Mucosa of descending colon (tissue), 3 donors: ENCODE results near the gene SLC13A5. TPM values are rescaled to one million over a fixed set of nuclear protein-coding genes. Genes with fewer than 3 reads are reported as not detected.

Experiments
- ATAC-seq: fragments of 200-7000 bp; cut with Tn5 transposase; one replicate; pipeline ENCODE4 v1.9.1; 2020; ENCODE audit warnings: mild to moderate bottlenecking, moderate library complexity
- DNase-seq, 3 donors: peaks; one replicate each; pipeline ENCODE4 v3.0.0-alpha.2; 2020
- H3K36me3 ChIP-seq: fragments of 200-600 bp; one replicate; pipeline ENCODE4 v1.8.0; 2021; ENCODE audit warnings: low read depth, mild to moderate bottlenecking
- H3K4me1 ChIP-seq: fragments of 200-600 bp; one replicate; pipeline ENCODE4 v1.8.0; 2021; ENCODE audit warnings: low read depth, mild to moderate bottlenecking
- H3K4me3 ChIP-seq: fragments of 200-600 bp; one replicate; pipeline ENCODE4 v1.8.0; 2021; ENCODE audit warnings: mild to moderate bottlenecking
- H3K9me3 ChIP-seq: fragments of 200-600 bp; one replicate; pipeline ENCODE4 v1.8.0; 2021; ENCODE audit warnings: mild to moderate bottlenecking
- CTCF ChIP-seq: fragments of 200-600 bp; IDR thresholded peaks from one replicate; pipeline ENCODE4 v1.8.0; 2022; ENCODE audit warnings: antibody characterized with exemption, mild to moderate bottlenecking
- intact Hi-C, 2 donors: fragments of 100-400 bp; cut with DNase I in 1 of 2; cut with micrococcal nuclease in 1 of 2; formaldehyde crosslinking; loops; one replicate each; pipeline versions ENCODE4 v1.11.0 to v1.11.1; 2022; cut with DNase I, micrococcal nuclease
- total RNA-seq, 3 donors: library from RNA; stranded (reverse); fragmentation: NEBNext Ultra II Directional in 2 of 3; extraction: Animal tissue kit (Norgen Biotek cat#: 25700) in 2 of 3; gene quantifications; one replicate each; pipeline versions ENCODE4 v1.2.1 to v1.2.4, GENCODE V29; 2021 to 2023
- donor health status: DM: no; HTN: no; CAD: no; lungs with moderate emphysema.
- donor health status: DM: no; HTN: no; CAD: no.
- donor health status: DM: no; HTN: yes; CAD: no.

SLC13A5 gene
- total RNA-seq, 3 donors from 2014 or later, result not detected

- Histone ChIP-seq H3K4me1 (no peaks in the 10 kb centered on the region), H3K4me3 (no peak overlapping the region), H3K9me3 (no peaks in the 10 kb centered on the region), H3K36me3 (no peaks in the 10 kb centered on the region)
- peak; percentile 42 for ATAC-seq
- TF ChIP-seq CTCF, result no peak
- DNase-seq, result no peak
- intact Hi-C loops, result loop anchor here in 1 of 2 donors (10.0 kb wide), 1 partner anchor 325 kb away; the partner anchor contains the start of gene ALOX12
These were observed 43.5 kb downstream of the SLC13A5 start for GRCh38 chr17:6669479-6670212.

- no peak overlapping the region for H3K4me3 ChIP-seq
- DNase-seq (no peak), ATAC-seq (no peak)
- no peaks in the 10 kb centered on the region for H3K9me3 ChIP-seq
- H3K36me3 ChIP-seq, result no peaks in the 10 kb centered on the region
- H3K4me1 ChIP-seq, result no peaks in the 10 kb centered on the region
- no peak for TF ChIP-seq CTCF
- intact Hi-C loops, result loop anchor here in 1 of 2 donors (10.0 kb wide), 1 partner anchor 326 kb away; the partner anchor contains the start of gene ALOX12
These were observed 44.3 kb downstream of the SLC13A5 start for GRCh38 chr17:6668727-6669425.

GRCh38 chr17:6668219-6668618, 45.0 kb downstream of the SLC13A5 start:
- DNase-seq, result no peak

DNA sequence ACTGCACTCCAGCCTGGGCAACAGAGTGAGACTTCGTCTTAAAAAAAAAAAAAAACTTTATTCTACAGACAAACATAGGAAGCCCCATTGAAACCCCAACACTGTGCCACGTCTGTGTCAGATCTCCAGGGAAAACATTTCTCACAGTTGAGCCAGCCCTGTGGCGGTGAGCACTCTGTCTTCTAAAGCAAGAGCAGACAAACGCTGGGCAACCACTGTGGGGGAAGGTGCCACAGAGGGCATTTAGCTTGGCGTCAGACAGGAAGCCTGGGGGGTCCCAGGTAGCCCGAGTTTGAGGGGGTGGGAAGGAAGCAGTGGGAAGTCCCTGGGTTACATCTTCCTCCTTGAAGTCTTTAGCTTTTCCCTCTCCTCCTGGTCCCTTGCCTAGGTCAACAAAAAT, 45.7 kb downstream of the SLC13A5 start:
- TF ChIP-seq CTCF, result no peak
- Histone ChIP-seq H3K4me3 (no peak overlapping the region), H3K9me3 (no peaks in the 10 kb centered on the region), H3K4me1 (no peaks in the 10 kb centered on the region), H3K36me3 (no peaks in the 10 kb centered on the region)
- intact Hi-C loops, result loop anchor here in 1 of 2 donors (10.0 kb wide), 1 partner anchor 327 kb away; the partner anchor contains the start of gene ALOX12
- DNase-seq (no peak), ATAC-seq (no peak)

More at GRCh38 chr17:6668219-6668618, 45.0 kb downstream of the SLC13A5 start:
- H3K36me3 ChIP-seq, result no peaks in the 10 kb centered on the region
- H3K9me3 ChIP-seq, result no peaks in the 10 kb centered on the region
- ATAC-seq, result no peak
- intact Hi-C loops, result loop anchor here in 1 of 2 donors (10.0 kb wide), 1 partner anchor 327 kb away; the partner anchor contains the start of gene ALOX12
- no peaks in the 10 kb centered on the region for H3K4me1 ChIP-seq
- no peak overlapping the region for H3K4me3 ChIP-seq
- TF ChIP-seq CTCF, result no peak

GRCh38 chr17:6666557-6666956, 46.6 kb downstream of the SLC13A5 start:
- no peaks in the 10 kb centered on the region for H3K9me3 ChIP-seq
- no peaks in the 10 kb centered on the region for H3K4me1 ChIP-seq
- no peak for TF ChIP-seq CTCF
- ATAC-seq, result no peak
- intact Hi-C loops, result loop anchor here in 1 of 2 donors (10.0 kb wide), 1 partner anchor 328 kb away; the partner anchor contains the start of gene ALOX12
- H3K36me3 ChIP-seq, result no peaks in the 10 kb centered on the region
- DNase-seq, result no peak
- no peak overlapping the region for H3K4me3 ChIP-seq
